Sigmoid colon (tissue), 4 donors: ENCODE measurements around the gene CAMTA1.

ENCODE experiments used
- EP300 ChIP-seq, 4 donors: sonication (generic); formaldehyde crosslinking; IDR thresholded peaks; one replicate each; pipeline ENCODE4 v1.6.1; 2017; ENCODE audit warnings: antibody characterized with exemption in 4 of 4
- POLR2A ChIP-seq, 2 donors: fragments of 450-650 bp; IDR thresholded peaks; one replicate each; pipeline ENCODE4 v1.6.1; 2016; ENCODE audit warnings: antibody characterized with exemption in 2 of 2, mild to moderate bottlenecking in 2 of 2, moderate library complexity in 2 of 2
- POLR2AphosphoS5 ChIP-seq, 4 donors: sonication (generic); formaldehyde crosslinking; IDR thresholded peaks; one replicate each; pipeline ENCODE4 v1.6.1; 2017; ENCODE audit warnings: antibody characterized with exemption in 4 of 4
- TF ChIP-seq, protein P1 (sequence below), 4 experiments: fragments of 450-650 bp in 3 of 4; fragments of 200-600 bp in 1 of 4; IDR thresholded peaks; one replicate each; pipeline ENCODE4 v1.5.1; 2016 to 2019; ENCODE audit warnings: antibody characterized with exemption in 4 of 4, mild to moderate bottlenecking in 3 of 4, moderate library complexity in 2 of 4

- TF ChIP-seq, protein P1, sequence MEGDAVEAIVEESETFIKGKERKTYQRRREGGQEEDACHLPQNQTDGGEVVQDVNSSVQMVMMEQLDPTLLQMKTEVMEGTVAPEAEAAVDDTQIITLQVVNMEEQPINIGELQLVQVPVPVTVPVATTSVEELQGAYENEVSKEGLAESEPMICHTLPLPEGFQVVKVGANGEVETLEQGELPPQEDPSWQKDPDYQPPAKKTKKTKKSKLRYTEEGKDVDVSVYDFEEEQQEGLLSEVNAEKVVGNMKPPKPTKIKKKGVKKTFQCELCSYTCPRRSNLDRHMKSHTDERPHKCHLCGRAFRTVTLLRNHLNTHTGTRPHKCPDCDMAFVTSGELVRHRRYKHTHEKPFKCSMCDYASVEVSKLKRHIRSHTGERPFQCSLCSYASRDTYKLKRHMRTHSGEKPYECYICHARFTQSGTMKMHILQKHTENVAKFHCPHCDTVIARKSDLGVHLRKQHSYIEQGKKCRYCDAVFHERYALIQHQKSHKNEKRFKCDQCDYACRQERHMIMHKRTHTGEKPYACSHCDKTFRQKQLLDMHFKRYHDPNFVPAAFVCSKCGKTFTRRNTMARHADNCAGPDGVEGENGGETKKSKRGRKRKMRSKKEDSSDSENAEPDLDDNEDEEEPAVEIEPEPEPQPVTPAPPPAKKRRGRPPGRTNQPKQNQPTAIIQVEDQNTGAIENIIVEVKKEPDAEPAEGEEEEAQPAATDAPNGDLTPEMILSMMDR (IDR thresholded peaks at IDR 0.05), result no peak
- TF ChIP-seq POLR2A (IDR thresholded peaks at IDR 0.05) (no peak), EP300 (IDR thresholded peaks at IDR 0.05) (no peak), POLR2AphosphoS5 (IDR thresholded peaks at IDR 0.05) (no peak)
Observed at GRCh38 chr1:7518411-7518810, 733.2 kb downstream of the CAMTA1 start.
